Tibial nerve (tissue), 4 donors: ENCODE results near the gene NARS2. TPM values are rescaled to one million over a fixed set of nuclear protein-coding genes. Genes with fewer than 3 reads are reported as not detected.

Experiments
- DNase-seq, 2 donors: peaks; one replicate each; pipeline ENCODE4 v3.0.0-alpha.2; 2019; ENCODE audit warnings: low spot score in 2 of 2
- H3K27ac ChIP-seq, 4 donors: fragments of 200-600 bp; sonication (generic) in 3 of 4; one replicate each; pipeline ENCODE4 v1.5.1; 2017 to 2019; ENCODE audit warnings: mild to moderate bottlenecking in 1 of 4
- H3K27me3 ChIP-seq, 2 donors: fragments of 200-600 bp; sonication (generic) in 1 of 2; one replicate each; pipeline versions ENCODE4 v1.5.1 to v1.6.0; 2017 to 2019
- H3K36me3 ChIP-seq, 3 donors: fragments of 200-600 bp; sonication (generic); one replicate each; pipeline ENCODE4 v1.5.1; 2018 to 2019
- H3K4me1 ChIP-seq, 4 donors: fragments of 200-600 bp; sonication (generic) in 3 of 4; one replicate each; pipeline ENCODE4 v1.5.1; 2017 to 2019
- H3K4me3 ChIP-seq, 4 donors: fragments of 200-600 bp; sonication (generic) in 3 of 4; one replicate each; pipeline ENCODE4 v1.5.1; 2017 to 2019; ENCODE audit warnings: mild to moderate bottlenecking in 1 of 4, moderate library complexity in 1 of 4
- H3K9me3 ChIP-seq, 4 donors: fragments of 200-600 bp; sonication (generic) in 3 of 4; one replicate each; pipeline ENCODE4 v1.5.1; 2017 to 2019
- EP300 ChIP-seq, 2 donors: sonication (generic); formaldehyde crosslinking; IDR thresholded peaks; one replicate each; pipeline ENCODE4 v1.6.1; 2017; ENCODE audit warnings: antibody characterized with exemption in 2 of 2, mild to moderate bottlenecking in 1 of 2
- POLR2A ChIP-seq, 2 donors: fragments of 450-650 bp; IDR thresholded peaks; one replicate each; pipeline ENCODE4 v1.6.1; 2017; ENCODE audit warnings: antibody characterized with exemption in 2 of 2, mild to moderate bottlenecking in 2 of 2, moderate library complexity in 2 of 2
- WGBS, 2 donors: methylation state at CpG; one replicate each; pipeline ENCODE4 v1.1.5; 2018; 5-methylcytosine and 5-hydroxymethylcytosine counted together
- total RNA-seq, 4 donors: library from RNA; depleted of rRNA; stranded (reverse); fragments of >200 nt; gene quantifications; one replicate each; pipeline ENCODE4 v1.1.0, GENCODE V29; 2016
- TF ChIP-seq, protein P1 (sequence below), 5 experiments: fragments of 200-600 bp in 3 of 5; fragments of 450-650 bp in 2 of 5; sonication (generic) in 3 of 5; IDR thresholded peaks; one replicate each; pipeline ENCODE4 v1.5.1; 2016 to 2019; ENCODE audit warnings: antibody characterized with exemption in 5 of 5, mild to moderate bottlenecking in 3 of 5, moderate library complexity in 2 of 5

Gene NARS2
- total RNA-seq, 4 donors from 2014 or later, result 16.5 to 23.8 (median 19.2) TPM

GRCh38 chr11:78542007-78542406 lies 32.7 kb downstream of the NARS2 start:
- Histone ChIP-seq H3K4me1 (peaks cover 0 to 22% (median 5%) of the 10 kb centered on the region in 4 donors), H3K27ac (peak overlapping the region in 1 of 4 donors; percentile 32), H3K9me3 (no peaks in the 10 kb centered on the region), H3K36me3 (no peaks in the 10 kb centered on the region), H3K27me3 (no peaks in the 10 kb centered on the region), H3K4me3 (no peak overlapping the region)
- DNase-seq, result no peak
- no peak for TF ChIP-seq POLR2A (IDR thresholded peaks at IDR 0.05)
- TF ChIP-seq, protein P1, sequence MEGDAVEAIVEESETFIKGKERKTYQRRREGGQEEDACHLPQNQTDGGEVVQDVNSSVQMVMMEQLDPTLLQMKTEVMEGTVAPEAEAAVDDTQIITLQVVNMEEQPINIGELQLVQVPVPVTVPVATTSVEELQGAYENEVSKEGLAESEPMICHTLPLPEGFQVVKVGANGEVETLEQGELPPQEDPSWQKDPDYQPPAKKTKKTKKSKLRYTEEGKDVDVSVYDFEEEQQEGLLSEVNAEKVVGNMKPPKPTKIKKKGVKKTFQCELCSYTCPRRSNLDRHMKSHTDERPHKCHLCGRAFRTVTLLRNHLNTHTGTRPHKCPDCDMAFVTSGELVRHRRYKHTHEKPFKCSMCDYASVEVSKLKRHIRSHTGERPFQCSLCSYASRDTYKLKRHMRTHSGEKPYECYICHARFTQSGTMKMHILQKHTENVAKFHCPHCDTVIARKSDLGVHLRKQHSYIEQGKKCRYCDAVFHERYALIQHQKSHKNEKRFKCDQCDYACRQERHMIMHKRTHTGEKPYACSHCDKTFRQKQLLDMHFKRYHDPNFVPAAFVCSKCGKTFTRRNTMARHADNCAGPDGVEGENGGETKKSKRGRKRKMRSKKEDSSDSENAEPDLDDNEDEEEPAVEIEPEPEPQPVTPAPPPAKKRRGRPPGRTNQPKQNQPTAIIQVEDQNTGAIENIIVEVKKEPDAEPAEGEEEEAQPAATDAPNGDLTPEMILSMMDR (IDR thresholded peaks at IDR 0.05), result no peak
- no peak for TF ChIP-seq EP300 (IDR thresholded peaks at IDR 0.05)
- WGBS, 2 donors, result 13 to 26% methylated on average over 2 of the region's 2 CpGs

- DNase-seq, result no peak
- Histone ChIP-seq H3K4me1 (peaks cover 0 to 22% (median 5%) of the 10 kb centered on the region in 4 donors), H3K36me3 (no peaks in the 10 kb centered on the region), H3K27ac (no peak overlapping the region), H3K9me3 (no peaks in the 10 kb centered on the region), H3K27me3 (no peaks in the 10 kb centered on the region), H3K4me3 (no peak overlapping the region)
- TF ChIP-seq POLR2A (IDR thresholded peaks at IDR 0.05), result no peak
- TF ChIP-seq EP300 (IDR thresholded peaks at IDR 0.05), result no peak
- TF ChIP-seq, protein P1 (IDR thresholded peaks at IDR 0.05), result no peak
- 46 to 52% methylated on average over 3 of the region's 3 CpGs for WGBS, 2 donors
These were observed 33.1 kb downstream of the NARS2 start for GRCh38 chr11:78541537-78541936.

DNA sequence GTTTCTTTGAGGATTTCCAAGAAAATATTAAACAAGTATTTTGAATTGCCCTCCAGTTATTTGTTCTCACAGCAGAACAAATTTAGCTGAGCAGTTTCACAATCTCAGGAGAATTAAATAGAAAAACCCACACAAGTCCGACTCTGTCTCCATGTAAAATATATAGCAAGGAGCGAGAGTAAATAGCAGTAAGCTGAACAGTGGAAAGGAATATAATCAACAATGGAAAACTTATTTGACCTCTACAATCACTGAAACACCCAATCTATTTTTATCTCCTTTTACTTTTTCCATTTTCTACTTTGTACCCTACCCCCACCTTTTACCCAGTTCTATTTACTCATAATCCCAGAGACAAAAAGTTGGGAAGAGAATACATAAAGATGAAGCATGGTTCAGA lies 34.4 kb downstream of the NARS2 start:
- 52 to 65% methylated on average over 2 of the region's 2 CpGs for WGBS, 2 donors
- TF ChIP-seq POLR2A (IDR thresholded peaks at IDR 0.05), result no peak
- no peak for TF ChIP-seq EP300 (IDR thresholded peaks at IDR 0.05)
- TF ChIP-seq, protein P1 (IDR thresholded peaks at IDR 0.05), result no peak
- H3K4me1 ChIP-seq, result peaks cover 0 to 22% (median 5%) of the 10 kb centered on the region in 4 donors
- H3K27ac ChIP-seq, result peak overlapping the region in 2 of 4 donors; percentile 5 to 20
- H3K36me3 ChIP-seq, result no peaks in the 10 kb centered on the region
- H3K27me3 ChIP-seq, result no peaks in the 10 kb centered on the region
- no peaks in the 10 kb centered on the region for H3K9me3 ChIP-seq
- no peak overlapping the region for H3K4me3 ChIP-seq
- DNase-seq, result no peak

GRCh38 chr11:78539506-78539905 lies 35.2 kb downstream of the NARS2 start:
- Histone ChIP-seq H3K36me3 (no peaks in the 10 kb centered on the region), H3K4me3 (no peak overlapping the region), H3K9me3 (no peaks in the 10 kb centered on the region), H3K4me1 (peaks cover 0 to 22% (median 5%) of the 10 kb centered on the region in 4 donors), H3K27ac (no peak overlapping the region), H3K27me3 (no peaks in the 10 kb centered on the region)
- TF ChIP-seq, protein P1 (IDR thresholded peaks at IDR 0.05), result no peak
- TF ChIP-seq EP300 (IDR thresholded peaks at IDR 0.05) (no peak), POLR2A (IDR thresholded peaks at IDR 0.05) (no peak)
- no peak for DNase-seq
- 62 to 71% methylated on average over 3 of the region's 3 CpGs for WGBS, 2 donors

DNA sequence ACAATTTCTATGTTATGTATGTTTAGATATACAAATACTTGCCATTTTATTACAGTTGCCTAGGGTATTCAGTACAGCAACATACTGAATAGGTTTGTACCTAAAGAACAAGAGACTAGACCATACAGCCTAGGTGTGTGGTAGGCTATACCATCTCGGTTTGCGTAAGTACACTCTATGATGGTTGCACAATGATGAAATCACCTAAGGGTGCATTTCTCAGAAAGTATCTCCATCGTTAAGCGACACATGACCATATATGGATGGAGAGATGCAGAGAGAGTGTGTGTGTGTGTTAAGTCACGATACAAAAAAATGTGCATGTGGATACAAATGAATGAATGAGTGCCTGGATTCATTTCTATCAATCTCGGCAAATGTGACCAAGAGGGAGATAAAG lies 37.7 kb downstream of the NARS2 start:
- no peak for DNase-seq
- TF ChIP-seq, protein P1 (IDR thresholded peaks at IDR 0.05), result no peak
- no peak for TF ChIP-seq POLR2A (IDR thresholded peaks at IDR 0.05)
- Histone ChIP-seq H3K27me3 (no peaks in the 10 kb centered on the region), H3K36me3 (no peaks in the 10 kb centered on the region), H3K4me1 (peaks cover 0 to 20% (median 4%) of the 10 kb centered on the region in 4 donors), H3K27ac (no peak overlapping the region), H3K9me3 (no peaks in the 10 kb centered on the region), H3K4me3 (no peak overlapping the region)
- WGBS, 2 donors, result 92 to 96% methylated on average over 6 of the region's 6 CpGs
